ENCODE measurements around the gene TMED8. TPM values are rescaled to one million over a fixed set of nuclear protein-coding genes. Genes with fewer than 3 reads are reported as not detected.

The TMED8 gene
- total RNA-seq, 1 experiment from 2014 or later = 73.8 TPM

- Histone ChIP-seq H3K9me2 (replicated peaks; ENCODE audit: insufficient read depth, low read length) (no peaks in the 10 kb centered on the region), H3K9ac (ENCODE audit: low read length) (no peak overlapping the region), H3K4me1 (ENCODE audit: low read length) (peaks cover 12% of the 10 kb centered on the region), H3K9me3 (ENCODE audit: low read length) (no peaks in the 10 kb centered on the region), H3K4me3 (ENCODE audit: low read length) (no peak overlapping the region), H4K20me1 (ENCODE audit: insufficient read depth, low read depth, low read length) (no peaks in the 10 kb centered on the region), H3K27ac (ENCODE audit: low read length) (no peak overlapping the region), H2AFZ (ENCODE audit: low read length) (no peak overlapping the region), H3K4me2 (ENCODE audit: low read depth, low read length, poor library complexity, severe bottlenecking) (no peak overlapping the region), H3K36me3 (ENCODE audit: insufficient read depth, low read length) (no peaks in the 10 kb centered on the region), H3K79me2 (ENCODE audit: low read length) (peaks cover 12% of the 10 kb centered on the region), H3K27me3 (ENCODE audit: low read length) (no peaks in the 10 kb centered on the region)
- DNase-seq = no peak
Observed at GRCh38 chr14:77324816-77325745, 51.8 kb downstream of the TMED8 start.

- Histone ChIP-seq H3K27ac (ENCODE audit: low read length) (no peak overlapping the region), H3K4me2 (ENCODE audit: low read depth, low read length, poor library complexity, severe bottlenecking) (no peak overlapping the region), H3K4me1 (ENCODE audit: low read length) (peaks cover 20% of the 10 kb centered on the region), H3K27me3 (ENCODE audit: low read length) (no peaks in the 10 kb centered on the region), H2AFZ (ENCODE audit: low read length) (no peak overlapping the region), H3K4me3 (ENCODE audit: low read length) (no peak overlapping the region), H3K9ac (ENCODE audit: low read length) (no peak overlapping the region), H3K9me2 (replicated peaks; ENCODE audit: insufficient read depth, low read length) (no peaks in the 10 kb centered on the region), H4K20me1 (ENCODE audit: insufficient read depth, low read depth, low read length) (no peaks in the 10 kb centered on the region), H3K9me3 (ENCODE audit: low read length) (no peaks in the 10 kb centered on the region), H3K36me3 (ENCODE audit: insufficient read depth, low read length) (no peaks in the 10 kb centered on the region), H3K79me2 (ENCODE audit: low read length) (peaks cover 20% of the 10 kb centered on the region)
- no peak for DNase-seq
Observed at GRCh38 chr14:77324289-77324688, 52.6 kb downstream of the TMED8 start.

DNA sequence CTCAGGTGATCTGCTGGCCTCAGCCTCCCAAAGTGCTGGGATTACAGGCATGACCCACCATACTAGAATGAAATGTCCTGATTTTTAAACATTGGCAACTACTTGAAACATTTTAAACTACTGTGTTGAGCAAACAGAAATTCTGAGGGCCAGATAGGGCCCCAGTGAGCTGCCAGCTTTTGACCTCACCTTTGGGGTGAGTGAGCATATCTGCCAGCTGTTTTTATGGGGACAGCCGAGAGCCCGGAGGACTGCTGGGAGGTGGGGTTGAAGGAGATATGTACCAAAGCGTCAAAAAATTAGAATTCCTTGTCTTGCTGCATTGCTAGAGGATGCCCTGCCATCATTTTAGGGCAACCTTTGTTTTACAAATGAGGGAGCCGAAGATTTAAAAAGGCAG is 53.3 kb downstream of the TMED8 start:
- Histone ChIP-seq H3K9me2 (replicated peaks; ENCODE audit: insufficient read depth, low read length) (no peaks in the 10 kb centered on the region), H3K4me2 (ENCODE audit: low read depth, low read length, poor library complexity, severe bottlenecking) (no peak overlapping the region), H3K27me3 (ENCODE audit: low read length) (no peaks in the 10 kb centered on the region), H3K9ac (ENCODE audit: low read length) (no peak overlapping the region), H3K4me3 (ENCODE audit: low read length) (no peak overlapping the region), H3K79me2 (ENCODE audit: low read length) (peaks cover 28% of the 10 kb centered on the region), H3K36me3 (ENCODE audit: insufficient read depth, low read length) (no peaks in the 10 kb centered on the region), H2AFZ (ENCODE audit: low read length) (no peak overlapping the region), H3K9me3 (ENCODE audit: low read length) (no peaks in the 10 kb centered on the region), H3K4me1 (ENCODE audit: low read length) (peaks cover 24% of the 10 kb centered on the region), H3K27ac (ENCODE audit: low read length) (no peak overlapping the region), H4K20me1 (ENCODE audit: insufficient read depth, low read depth, low read length) (no peaks in the 10 kb centered on the region)
- no peak for DNase-seq

- peak overlapping the region; percentile 93; the same call in 1 of the 2 replicates for H3K9ac ChIP-seq (ENCODE audit: low read length)
- no peak for DNase-seq
- peak overlapping the region; percentile 86 for H3K4me2 ChIP-seq (ENCODE audit: low read depth, low read length, poor library complexity, severe bottlenecking)
Observed at GRCh38 chr14:77322951-77323350, 53.9 kb downstream of the TMED8 start.

GRCh38 chr14:77322250-77322902 is 54.5 kb downstream of the TMED8 start:
- Histone ChIP-seq H3K9me3 (ENCODE audit: low read length) (no peaks in the 10 kb centered on the region), H4K20me1 (ENCODE audit: insufficient read depth, low read depth, low read length) (no peaks in the 10 kb centered on the region), H3K9ac (ENCODE audit: low read length) (peak overlapping the region; percentile 93), H3K27ac (ENCODE audit: low read length) (peak overlapping the region; percentile 88), H3K27me3 (ENCODE audit: low read length) (no peaks in the 10 kb centered on the region), H3K9me2 (replicated peaks; ENCODE audit: insufficient read depth, low read length) (no peaks in the 10 kb centered on the region), H2AFZ (ENCODE audit: low read length) (peak overlapping the region; percentile 49), H3K36me3 (ENCODE audit: insufficient read depth, low read length) (no peaks in the 10 kb centered on the region), H3K79me2 (ENCODE audit: low read length) (peaks cover 40% of the 10 kb centered on the region), H3K4me2 (ENCODE audit: low read depth, low read length, poor library complexity, severe bottlenecking) (peak overlapping the region; percentile 86), H3K4me3 (ENCODE audit: low read length) (peak overlapping the region; percentile 84), H3K4me1 (ENCODE audit: low read length) (peaks cover 29% of the 10 kb centered on the region)
- peak; percentile 54 for DNase-seq

More at GRCh38 chr14:77322951-77323350, 53.9 kb downstream of the TMED8 start:
- Histone ChIP-seq H3K27ac (ENCODE audit: low read length) (no peak overlapping the region; the same call in 1 of the 2 replicates), H2AFZ (ENCODE audit: low read length) (no peak overlapping the region), H3K36me3 (ENCODE audit: insufficient read depth, low read length) (no peaks in the 10 kb centered on the region), H3K4me3 (ENCODE audit: low read length) (peak overlapping the region; percentile 84; the same call in 1 of the 2 replicates), H3K4me1 (ENCODE audit: low read length) (peaks cover 29% of the 10 kb centered on the region), H3K9me2 (replicated peaks; ENCODE audit: insufficient read depth, low read length) (no peaks in the 10 kb centered on the region), H3K79me2 (ENCODE audit: low read length) (peaks cover 34% of the 10 kb centered on the region), H3K9me3 (ENCODE audit: low read length) (no peaks in the 10 kb centered on the region), H4K20me1 (ENCODE audit: insufficient read depth, low read depth, low read length) (no peaks in the 10 kb centered on the region), H3K27me3 (ENCODE audit: low read length) (no peaks in the 10 kb centered on the region)

GRCh38 chr14:77320238-77320935 is 56.5 kb downstream of the TMED8 start, which contains the start of gene POMT2:
Gene POMT2 (minus strand): TSS chr14:77320883. CDS start chr14:77320681, 202 bp downstream.
- Histone ChIP-seq H4K20me1 (ENCODE audit: insufficient read depth, low read depth, low read length) (no peaks in the 10 kb centered on the region), H2AFZ (ENCODE audit: low read length) (peak within 1 kb of the TSS; percentile 79; the same call in 1 of the 2 replicates), H3K9me2 (replicated peaks; ENCODE audit: insufficient read depth, low read length) (no peaks in the 10 kb centered on the region), H3K4me1 (ENCODE audit: low read length) (peaks cover 33% of the 10 kb centered on the region), H3K9me3 (ENCODE audit: low read length) (no peaks in the 10 kb centered on the region), H3K9ac (ENCODE audit: low read length) (peak within 1 kb of the TSS; percentile 93), H3K79me2 (ENCODE audit: low read length) (peaks cover 58% of the 10 kb centered on the region), H3K4me2 (ENCODE audit: low read depth, low read length, poor library complexity, severe bottlenecking) (peak within 1 kb of the TSS; percentile 86), H3K36me3 (ENCODE audit: insufficient read depth, low read length) (no peaks in the 10 kb centered on the region), H3K4me3 (ENCODE audit: low read length) (peak within 1 kb of the TSS; percentile 84), H3K27me3 (ENCODE audit: low read length) (no peaks in the 10 kb centered on the region), H3K27ac (ENCODE audit: low read length) (peak within 1 kb of the TSS; percentile 88)
- DNase-seq = peak; percentile 98

DNA sequence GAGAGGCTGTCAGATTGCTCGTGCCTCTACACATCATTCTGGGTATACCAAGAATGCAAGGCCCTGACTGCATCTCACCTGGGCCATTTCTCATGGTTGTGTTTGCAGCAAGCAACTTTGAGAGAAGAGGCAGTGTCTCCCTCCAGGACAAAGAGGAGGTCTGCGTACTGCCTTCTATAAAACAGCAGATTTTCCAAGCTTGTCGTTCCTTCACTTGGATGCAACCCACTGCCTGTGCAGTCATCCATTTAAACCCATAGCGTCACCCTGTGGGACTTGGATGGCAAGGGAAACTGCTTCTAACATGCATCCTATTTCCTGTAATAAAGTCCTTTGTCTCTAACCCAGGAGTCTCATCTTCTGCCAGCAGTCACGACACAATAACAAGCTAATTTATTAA is 57.5 kb downstream of the TMED8 start:
- Histone ChIP-seq H3K4me1 (ENCODE audit: low read length) (peaks cover 34% of the 10 kb centered on the region), H3K9ac (ENCODE audit: low read length) (peak overlapping the region; percentile 93), H3K4me2 (ENCODE audit: low read depth, low read length, poor library complexity, severe bottlenecking) (peak overlapping the region; percentile 86), H3K27ac (ENCODE audit: low read length) (0 out of 2 replicates have a peak overlapping the region, but pooled peaks have one; percentile 11), H2AFZ (ENCODE audit: low read length) (no peak overlapping the region), H3K4me3 (ENCODE audit: low read length) (peak overlapping the region; percentile 84), H3K79me2 (ENCODE audit: low read length) (peaks cover 68% of the 10 kb centered on the region), H3K27me3 (ENCODE audit: low read length) (no peaks in the 10 kb centered on the region), H3K9me3 (ENCODE audit: low read length) (no peaks in the 10 kb centered on the region), H3K9me2 (replicated peaks; ENCODE audit: insufficient read depth, low read length) (no peaks in the 10 kb centered on the region), H3K36me3 (ENCODE audit: insufficient read depth, low read length) (no peaks in the 10 kb centered on the region), H4K20me1 (ENCODE audit: insufficient read depth, low read depth, low read length) (no peaks in the 10 kb centered on the region)
- DNase-seq = no peak

Data from Karpas-422 (cell line).